ENCODE results near the gene KCNMA1. TPM values are rescaled to one million over a fixed set of nuclear protein-coding genes. Genes with fewer than 3 reads are reported as not detected.

Gene KCNMA1
- total RNA-seq, 1 experiment from 2014 or later: 143 TPM

DNA sequence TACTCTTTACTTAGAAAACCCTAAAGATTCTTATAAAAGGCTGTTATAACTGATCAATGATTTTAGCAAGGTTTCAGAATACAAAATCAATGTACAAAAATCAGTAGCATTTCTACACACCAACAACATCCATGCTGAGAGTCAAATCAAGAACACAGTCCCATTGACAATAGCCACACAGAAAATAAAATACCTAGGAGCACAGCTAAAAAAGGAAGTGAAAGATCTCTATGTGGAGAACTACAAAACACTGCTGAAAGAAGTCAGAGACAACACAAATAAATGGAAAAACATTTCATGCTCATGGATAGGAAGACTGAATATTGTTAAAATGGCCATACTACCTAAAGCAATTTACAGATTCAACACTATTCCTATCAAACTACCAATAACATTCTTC is 427.0 kb downstream of the KCNMA1 start:
- CTCF ChIA-PET: no interaction called here
- Histone ChIP-seq H3K27me3 (ENCODE audit: low read length) (no peaks in the 10 kb centered on the region), H3K4me3 (ENCODE audit: low read length) (no peak overlapping the region), H3K9me2 (replicated peaks; ENCODE audit: low read length) (no peaks in the 10 kb centered on the region), H3K4me2 (ENCODE audit: low read length) (no peak overlapping the region), H3K9me3 (ENCODE audit: low read length) (0 out of 2 replicates have a peak, but pooled peaks cover 2% of the 10 kb centered on the region), H4K20me1 (ENCODE audit: low read length) (no peaks in the 10 kb centered on the region), H3K79me2 (ENCODE audit: low read length) (no peaks in the 10 kb centered on the region), H3K36me3 (ENCODE audit: low read depth, low read length) (no peaks in the 10 kb centered on the region), H3F3A (ENCODE audit: low read length, unreplicated experiment) (no peaks in the 10 kb centered on the region), H2AFZ (ENCODE audit: low read length) (no peak overlapping the region), H3K9ac (ENCODE audit: low read length) (no peak overlapping the region), H3K4me1 (ENCODE audit: insufficient read depth, low read length) (no peaks in the 10 kb centered on the region), H3K27ac (ENCODE audit: low read length) (no peak overlapping the region)
- TF ChIP-seq EZH2 (IDR thresholded peaks at IDR 0.05; ENCODE audit: low read length, unreplicated experiment) (no peak), EZH2phosphoT487 (IDR thresholded peaks at IDR 0.05; ENCODE audit: borderline replicate concordance, low read length) (no peak)
- TF ChIP-seq, protein P1, sequence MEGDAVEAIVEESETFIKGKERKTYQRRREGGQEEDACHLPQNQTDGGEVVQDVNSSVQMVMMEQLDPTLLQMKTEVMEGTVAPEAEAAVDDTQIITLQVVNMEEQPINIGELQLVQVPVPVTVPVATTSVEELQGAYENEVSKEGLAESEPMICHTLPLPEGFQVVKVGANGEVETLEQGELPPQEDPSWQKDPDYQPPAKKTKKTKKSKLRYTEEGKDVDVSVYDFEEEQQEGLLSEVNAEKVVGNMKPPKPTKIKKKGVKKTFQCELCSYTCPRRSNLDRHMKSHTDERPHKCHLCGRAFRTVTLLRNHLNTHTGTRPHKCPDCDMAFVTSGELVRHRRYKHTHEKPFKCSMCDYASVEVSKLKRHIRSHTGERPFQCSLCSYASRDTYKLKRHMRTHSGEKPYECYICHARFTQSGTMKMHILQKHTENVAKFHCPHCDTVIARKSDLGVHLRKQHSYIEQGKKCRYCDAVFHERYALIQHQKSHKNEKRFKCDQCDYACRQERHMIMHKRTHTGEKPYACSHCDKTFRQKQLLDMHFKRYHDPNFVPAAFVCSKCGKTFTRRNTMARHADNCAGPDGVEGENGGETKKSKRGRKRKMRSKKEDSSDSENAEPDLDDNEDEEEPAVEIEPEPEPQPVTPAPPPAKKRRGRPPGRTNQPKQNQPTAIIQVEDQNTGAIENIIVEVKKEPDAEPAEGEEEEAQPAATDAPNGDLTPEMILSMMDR (conservative IDR thresholded peaks at IDR 0.05; ENCODE audit: low read depth, low read length): no peak
- BruUV-seq (replicated peaks): no TSS peak
- ATAC-seq (no peak), DNase-seq (no peak)
- POLR2A ChIA-PET (ENCODE audit: unreplicated experiment): no interaction called here
- intact Hi-C loops (cut with micrococcal nuclease): no loop called here

DNA sequence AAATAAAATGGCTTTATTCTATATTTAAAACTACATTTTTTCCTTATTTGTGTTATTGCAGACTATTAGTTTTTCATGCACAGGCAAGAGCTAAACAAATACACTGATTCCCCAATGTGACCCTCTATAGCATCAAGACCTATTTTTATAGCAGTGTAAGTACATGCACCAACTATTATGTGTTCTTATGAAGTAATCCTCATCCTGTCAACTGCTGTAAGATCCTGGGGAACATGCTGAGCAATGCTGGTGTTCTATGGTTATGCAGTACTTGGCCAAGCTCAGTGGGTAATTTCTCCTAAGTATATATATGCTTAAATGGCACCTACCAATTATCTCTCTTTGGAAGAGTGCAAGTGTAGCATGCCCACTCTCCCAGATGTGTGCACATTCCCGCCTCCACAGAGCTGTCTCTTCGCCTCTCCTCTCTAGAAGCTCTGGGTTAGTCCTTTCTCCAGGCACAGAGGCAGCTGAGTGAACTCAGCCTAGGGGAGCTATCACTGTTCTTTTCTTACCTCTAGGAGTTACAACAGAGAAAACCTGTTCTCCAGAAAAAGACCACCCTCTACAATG is 428.8 kb downstream of the KCNMA1 start:
- no peak overlapping the region for H3K9ac ChIP-seq (ENCODE audit: low read length)
- H3K4me2 ChIP-seq (ENCODE audit: low read length): no peak overlapping the region
- H3K9me2 ChIP-seq (replicated peaks; ENCODE audit: low read length): no peaks in the 10 kb centered on the region
- intact Hi-C loops (cut with micrococcal nuclease): no loop called here
- H3F3A ChIP-seq (ENCODE audit: low read length, unreplicated experiment): no peaks in the 10 kb centered on the region
- ChIA-PET CTCF (interaction anchor here (0.5 kb wide), 1 partner anchor 14 kb away, joined by 5 read pairs; no protein-coding TSS in a partner anchor), POLR2A (ENCODE audit: unreplicated experiment) (interaction anchor here (0.6 kb wide), 1 partner anchor 195 kb away, joined by 3 read pairs; no protein-coding TSS in a partner anchor)
- H2AFZ ChIP-seq (ENCODE audit: low read length): no peak overlapping the region
- peaks cover 12% of the 10 kb centered on the region for H3K9me3 ChIP-seq (ENCODE audit: low read length)
- no peaks in the 10 kb centered on the region for H3K27me3 ChIP-seq (ENCODE audit: low read length)
- BruUV-seq (replicated peaks): no TSS peak
- TF ChIP-seq, protein P1 (conservative IDR thresholded peaks at IDR 0.05; ENCODE audit: low read depth, low read length): no peak
- TF ChIP-seq EZH2phosphoT487 (IDR thresholded peaks at IDR 0.05; ENCODE audit: borderline replicate concordance, low read length) (no peak), EZH2 (IDR thresholded peaks at IDR 0.05; ENCODE audit: low read length, unreplicated experiment) (no peak)
- H3K36me3 ChIP-seq (ENCODE audit: low read depth, low read length): no peaks in the 10 kb centered on the region; the same call in 1 of the 2 replicates
- no peaks in the 10 kb centered on the region for H3K79me2 ChIP-seq (ENCODE audit: low read length)
- no peak overlapping the region for H3K27ac ChIP-seq (ENCODE audit: low read length)
- no peaks in the 10 kb centered on the region for H3K4me1 ChIP-seq (ENCODE audit: insufficient read depth, low read length)
- ATAC-seq (no peak), DNase-seq (no peak)
- H4K20me1 ChIP-seq (ENCODE audit: low read length): no peaks in the 10 kb centered on the region
- H3K4me3 ChIP-seq (ENCODE audit: low read length): no peak overlapping the region

DNA sequence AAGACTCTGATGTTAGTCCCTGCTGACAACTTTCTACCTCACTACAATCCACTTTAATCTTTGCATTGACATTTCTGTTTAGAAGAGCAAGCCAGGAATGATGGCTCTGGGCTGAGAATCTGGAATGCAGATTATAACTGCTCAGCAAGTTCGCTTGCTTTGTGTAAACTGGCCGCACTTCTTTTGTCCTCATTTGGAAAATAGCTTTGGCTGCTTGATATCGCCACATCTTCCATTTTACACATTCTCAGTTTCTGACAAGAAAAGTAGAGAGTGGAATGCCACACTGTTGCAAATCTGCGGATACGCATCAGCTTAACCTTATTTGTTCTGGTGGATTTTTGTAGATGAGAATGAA is 429.8 kb downstream of the KCNMA1 start:
- ATAC-seq (no peak), DNase-seq (no peak)
- Histone ChIP-seq H3K27me3 (ENCODE audit: low read length) (no peaks in the 10 kb centered on the region), H3K27ac (ENCODE audit: low read length) (no peak overlapping the region), H3K9me3 (ENCODE audit: low read length) (peaks cover 12% of the 10 kb centered on the region), H3K4me1 (ENCODE audit: insufficient read depth, low read length) (peaks cover 7% of the 10 kb centered on the region), H4K20me1 (ENCODE audit: low read length) (no peaks in the 10 kb centered on the region), H2AFZ (ENCODE audit: low read length) (no peak overlapping the region), H3K9ac (ENCODE audit: low read length) (no peak overlapping the region), H3K79me2 (ENCODE audit: low read length) (no peaks in the 10 kb centered on the region), H3K4me2 (ENCODE audit: low read length) (no peak overlapping the region), H3K36me3 (ENCODE audit: low read depth, low read length) (no peaks in the 10 kb centered on the region; the same call in 1 of the 2 replicates), H3K9me2 (replicated peaks; ENCODE audit: low read length) (no peaks in the 10 kb centered on the region), H3K4me3 (ENCODE audit: low read length) (no peak overlapping the region), H3F3A (ENCODE audit: low read length, unreplicated experiment) (no peaks in the 10 kb centered on the region)
- BruUV-seq (replicated peaks): no TSS peak
- CTCF ChIA-PET: no interaction called here
- POLR2A ChIA-PET (ENCODE audit: unreplicated experiment): no interaction called here
- intact Hi-C loops (cut with micrococcal nuclease): no loop called here
- TF ChIP-seq EZH2phosphoT487 (IDR thresholded peaks at IDR 0.05; ENCODE audit: borderline replicate concordance, low read length): no peak
- TF ChIP-seq, protein P1 (conservative IDR thresholded peaks at IDR 0.05; ENCODE audit: low read depth, low read length): no peak
- TF ChIP-seq EZH2 (IDR thresholded peaks at IDR 0.05; ENCODE audit: low read length, unreplicated experiment): no peak

Data from PC-3 (cell line).